Duodenal mucosa (tissue), 2 donors: Measurements from ENCODE around the gene NAB1.
A peak's percentile ranks its signal among the peaks of the same experiment; 100 is the strongest.

Experiments used
- H3K27ac ChIP-seq: one replicate; pipeline ENCODE4 v1.7.0; 2013; ENCODE audit warnings: low read depth, low read length
- H3K27me3 ChIP-seq, 2 donors: one replicate each; pipeline ENCODE4 v1.7.0; 2013; ENCODE audit warnings: low read length in 2 of 2, control low read depth in 1 of 2; ENCODE audit not compliant: insufficient read depth in 2 of 2, control insufficient read depth in 1 of 2
- H3K36me3 ChIP-seq, 2 donors: one replicate each; pipeline ENCODE4 v1.7.0; 2013; ENCODE audit warnings: low read length in 2 of 2, control low read depth in 1 of 2; ENCODE audit not compliant: insufficient read depth in 2 of 2, control insufficient read depth in 1 of 2
- H3K4me1 ChIP-seq, 2 donors: one replicate each; pipeline ENCODE4 v1.7.0; 2013; ENCODE audit warnings: low read length in 2 of 2, control low read depth in 1 of 2; ENCODE audit not compliant: insufficient read depth in 2 of 2, control insufficient read depth in 1 of 2
- H3K4me3 ChIP-seq, 2 donors: one replicate each; pipeline ENCODE4 v1.7.0; 2013; ENCODE audit warnings: low read length in 2 of 2, low read depth in 1 of 2
- H3K9ac ChIP-seq, 2 donors: one replicate each; pipeline ENCODE4 v1.7.0; 2013; ENCODE audit warnings: low read length in 2 of 2, low read depth in 1 of 2
- H3K9me3 ChIP-seq, 2 donors: one replicate each; pipeline ENCODE4 v1.7.0; 2013; ENCODE audit warnings: low read length in 2 of 2, control low read depth in 1 of 2; ENCODE audit not compliant: control insufficient read depth in 1 of 2

NAB1 gene

GRCh38 chr2:190637281-190637734, 11.6 kb upstream of the NAB1 start:
- H3K36me3 ChIP-seq, result no peaks in the 10 kb centered on the region
- H3K4me3 ChIP-seq, result no peak overlapping the region
- H3K27ac ChIP-seq, result no peak overlapping the region
- H3K4me1 ChIP-seq, result peaks cover 5 to 13% of the 10 kb centered on the region in 2 donors
- no peaks in the 10 kb centered on the region for H3K9me3 ChIP-seq
- no peaks in the 10 kb centered on the region for H3K27me3 ChIP-seq
- H3K9ac ChIP-seq, result no peak overlapping the region

- Histone ChIP-seq H3K27me3 (no peaks in the 10 kb centered on the region), H3K9me3 (no peaks in the 10 kb centered on the region), H3K4me1 (peaks cover 5 to 13% of the 10 kb centered on the region in 2 donors), H3K4me3 (no peak overlapping the region), H3K9ac (no peak overlapping the region), H3K36me3 (no peaks in the 10 kb centered on the region), H3K27ac (no peak overlapping the region)
Observed at GRCh38 chr2:190637903-190638618, 10.8 kb upstream of the NAB1 start.

- H3K9ac ChIP-seq, result no peak overlapping the region
- H3K4me1 ChIP-seq, result peaks cover 5 to 13% of the 10 kb centered on the region in 2 donors
- no peak overlapping the region for H3K4me3 ChIP-seq
- no peaks in the 10 kb centered on the region for H3K27me3 ChIP-seq
- no peak overlapping the region for H3K27ac ChIP-seq
- no peaks in the 10 kb centered on the region for H3K9me3 ChIP-seq
- H3K36me3 ChIP-seq, result no peaks in the 10 kb centered on the region
Observed at GRCh38 chr2:190640117-190640516, 8.8 kb upstream of the NAB1 start.

- no peaks in the 10 kb centered on the region for H3K36me3 ChIP-seq
- H3K9ac ChIP-seq, result no peak overlapping the region
- H3K27me3 ChIP-seq, result no peaks in the 10 kb centered on the region
- H3K27ac ChIP-seq, result no peak overlapping the region
- H3K9me3 ChIP-seq, result no peaks in the 10 kb centered on the region
- no peak overlapping the region for H3K4me3 ChIP-seq
- H3K4me1 ChIP-seq, result peaks cover 5 to 13% of the 10 kb centered on the region in 2 donors
Observed at GRCh38 chr2:190641469-190641868, 7.4 kb upstream of the NAB1 start.

GRCh38 chr2:190646780-190647522, 1.9 kb upstream of the NAB1 start:
- no peak overlapping the region for H3K27ac ChIP-seq
- no peaks in the 10 kb centered on the region for H3K36me3 ChIP-seq
- H3K27me3 ChIP-seq, result no peaks in the 10 kb centered on the region
- H3K4me1 ChIP-seq, result peaks cover 9 to 19% of the 10 kb centered on the region in 2 donors
- H3K4me3 ChIP-seq, result no peak overlapping the region
- no peaks in the 10 kb centered on the region for H3K9me3 ChIP-seq
- no peak overlapping the region for H3K9ac ChIP-seq

GRCh38 chr2:190648289-190649034, 421 bp upstream of the NAB1 start:
- Histone ChIP-seq H3K27me3 (no peaks in the 10 kb centered on the region), H3K9me3 (no peaks in the 10 kb centered on the region), H3K4me1 (peaks cover 9 to 19% of the 10 kb centered on the region in 2 donors), H3K9ac (peak overlapping the region; percentile 43 to 62), H3K4me3 (peak overlapping the region; percentile 72 to 79), H3K36me3 (no peaks in the 10 kb centered on the region), H3K27ac (peak overlapping the region; percentile 69)

GRCh38 chr2:190649798-190650390, 1.0 kb downstream of the NAB1 start:
- peaks cover 9 to 19% of the 10 kb centered on the region in 2 donors for H3K4me1 ChIP-seq

GRCh38 chr2:190651413-190651812, 2.5 kb downstream of the NAB1 start:
- Histone ChIP-seq H3K4me1 (peaks cover 9 to 19% of the 10 kb centered on the region in 2 donors), H3K27ac (no peak overlapping the region), H3K9ac (no peak overlapping the region), H3K36me3 (no peaks in the 10 kb centered on the region), H3K9me3 (no peaks in the 10 kb centered on the region), H3K4me3 (peak overlapping the region in 1 of 2 donors; percentile 11), H3K27me3 (no peaks in the 10 kb centered on the region)

More at GRCh38 chr2:190649798-190650390, 1.0 kb downstream of the NAB1 start:
- Histone ChIP-seq H3K9me3 (no peaks in the 10 kb centered on the region), H3K36me3 (no peaks in the 10 kb centered on the region), H3K9ac (peak overlapping the region; percentile 61 to 73), H3K27ac (peak overlapping the region; percentile 84), H3K27me3 (no peaks in the 10 kb centered on the region), H3K4me3 (peak overlapping the region; percentile 87 to 89)

- no peak overlapping the region for H3K27ac ChIP-seq
- no peaks in the 10 kb centered on the region for H3K36me3 ChIP-seq
- H3K9me3 ChIP-seq, result no peaks in the 10 kb centered on the region
- peaks cover 7 to 31% of the 10 kb centered on the region in 2 donors for H3K4me1 ChIP-seq
- no peak overlapping the region for H3K4me3 ChIP-seq
- H3K9ac ChIP-seq, result no peak overlapping the region
- H3K27me3 ChIP-seq, result no peaks in the 10 kb centered on the region
Observed at GRCh38 chr2:190653231-190653630, 4.3 kb downstream of the NAB1 start.
